ENCODE data around the gene RNF13. TPM values are rescaled to one million over a fixed set of nuclear protein-coding genes. Genes with fewer than 3 reads are reported as not detected.

Gene RNF13
- total and polyA plus RNA-seq, 2 of the 4 experiments (the other 2 are of a cell fraction) = 12.8 to 29.8 TPM

GRCh38 chr3:149871855-149872254 is 58.8 kb downstream of the RNF13 start:
- no peaks in the 10 kb centered on the region for H4K20me1 ChIP-seq (ENCODE audit: insufficient read depth, low read length)
- in situ Hi-C loops (cut with MboI; ENCODE audit: low sequenced_read_pairs) = no loop called here
- H2BK5ac ChIP-seq (ENCODE audit: low read depth, low read length, poor library complexity, severe bottlenecking) = no peak overlapping the region
- H2BK15ac ChIP-seq (ENCODE audit: low read depth, low read length) = no peak overlapping the region
- H4K8ac ChIP-seq (ENCODE audit: low read depth in 2 of 2, low read length in 2 of 2) = no peak overlapping the region
- H4K91ac ChIP-seq (ENCODE audit: insufficient read depth, low read depth, low read length) = no peak overlapping the region
- no peaks in the 10 kb centered on the region for H3K4me1 ChIP-seq (ENCODE audit: control insufficient read depth, insufficient read depth, low read length)
- ChIA-PET CTCF (interaction anchor here (1.2 kb wide), 1 partner anchor 11 kb away, joined by 4 read pairs; no protein-coding TSS in a partner anchor), POLR2A (ENCODE audit: unreplicated experiment) (no interaction called here)
- no peak overlapping the region for H3K4ac ChIP-seq (ENCODE audit: low read depth, low read length)
- H3K23ac ChIP-seq (ENCODE audit: low read depth, low read length) = no peak overlapping the region
- no peak overlapping the region for H3K9ac ChIP-seq (ENCODE audit: low read depth, low read length)
- intact Hi-C loops (cut with micrococcal nuclease) = no loop called here
- H3K4me2 ChIP-seq (ENCODE audit: low read depth, low read length) = no peak overlapping the region
- H3K9me1 ChIP-seq (ENCODE audit: insufficient read depth, low read length) = no peaks in the 10 kb centered on the region
- H4K5ac ChIP-seq (ENCODE audit: low read depth, low read length) = no peak overlapping the region
- TF ChIP-seq MXI1 (IDR thresholded peaks at IDR 0.05; ENCODE audit: borderline replicate concordance, low read depth, low read length) = no peak
- H3K27me3 ChIP-seq (ENCODE audit: control insufficient read depth, insufficient read depth, low read length) = no peaks in the 10 kb centered on the region
- no peak overlapping the region for H2BK20ac ChIP-seq (ENCODE audit: low read depth, low read length)
- dilution Hi-C loops (cut with HindIII; ENCODE audit: low sequenced_read_pairs, unreplicated experiment) = no loop called here
- peaks cover 4 to 10% of the 10 kb centered on the region in 2 experiments; a peak in 1 of 4 replicates for H3K79me1 ChIP-seq (ENCODE audit: low read depth in 1 of 2, low read length in 2 of 2)
- H2AK9ac ChIP-seq (replicated peaks; ENCODE audit: low read depth, low read length, poor library complexity) = no peak overlapping the region
- no peak overlapping the region for H2BK120ac ChIP-seq (ENCODE audit: low read depth, low read length)
- ATAC-seq (ENCODE audit: low read depth) (no peak), DNase-seq (no peak)
- no peak overlapping the region for H3K18ac ChIP-seq (ENCODE audit: low read depth, low read length)
- H2AK5ac ChIP-seq (ENCODE audit: low read depth, low read length) = no peak overlapping the region
- no peak overlapping the region for H3K4me3 ChIP-seq (ENCODE audit: insufficient read depth, low read depth, low read length)
- WGBS, 2 experiments (ENCODE audit: extremely low coverage in 2 of 2, insufficient read length in 1 of 2) = no CpG with 5 or more reads among the region's 3 CpGs
- no peak overlapping the region for H2AFZ ChIP-seq (replicated peaks; ENCODE audit: low read length, poor library complexity)
- no TSS peak for BruUV-seq (replicated peaks)
- H3K9me3 ChIP-seq (ENCODE audit: control insufficient read depth, insufficient read depth, low read length) = 0 out of 2 replicates have a peak, but pooled peaks cover 2% of the 10 kb centered on the region
- no peak overlapping the region for H3K14ac ChIP-seq (replicated peaks; ENCODE audit: low read depth, low read length)
- H3K56ac ChIP-seq (ENCODE audit: extremely low read depth, insufficient read depth, low read length) = no peak overlapping the region
- no peaks in the 10 kb centered on the region for H3K36me3 ChIP-seq (ENCODE audit: control insufficient read depth, insufficient read depth, low read length)
- H3K27ac ChIP-seq (ENCODE audit: insufficient read depth, low read length) = no peak overlapping the region

Data from IMR-90 (cell line).